Fibroblast of the aortic adventitia (primary cell): Measurements from ENCODE around the gene NIPA2. TPM values are rescaled to one million over a fixed set of nuclear protein-coding genes. Genes with fewer than 3 reads are reported as not detected.

ENCODE experiments used
- DNase-seq: peaks from one replicate; pipeline ENCODE4 v3.0.0-alpha.2; 2010; ENCODE audit warnings: low read depth
- H3K4me3 ChIP-seq: 2 replicates; pipeline ENCODE4 v1.5.1; 2011; ENCODE audit warnings: low read depth, mild to moderate bottlenecking, control low read depth, low read length, moderate library complexity
- total RNA-seq: library from RNA; depleted of rRNA; stranded (reverse); fragments of >200 nt; gene quantifications from 2 replicates; pipeline ENCODE4 v1.2.3, GENCODE V29; 2012; ENCODE audit warnings: low replicate concordance
- TF ChIP-seq, protein P1 (sequence below): IDR thresholded peaks from 2 replicates; pipeline ENCODE4 v1.5.1; 2011; ENCODE audit warnings: mild to moderate bottlenecking, low read length, control low read depth, inconsistent platforms; ENCODE audit not compliant: insufficient read depth

NIPA2 gene
- total RNA-seq, 1 donor: 75.3 TPM

DNA sequence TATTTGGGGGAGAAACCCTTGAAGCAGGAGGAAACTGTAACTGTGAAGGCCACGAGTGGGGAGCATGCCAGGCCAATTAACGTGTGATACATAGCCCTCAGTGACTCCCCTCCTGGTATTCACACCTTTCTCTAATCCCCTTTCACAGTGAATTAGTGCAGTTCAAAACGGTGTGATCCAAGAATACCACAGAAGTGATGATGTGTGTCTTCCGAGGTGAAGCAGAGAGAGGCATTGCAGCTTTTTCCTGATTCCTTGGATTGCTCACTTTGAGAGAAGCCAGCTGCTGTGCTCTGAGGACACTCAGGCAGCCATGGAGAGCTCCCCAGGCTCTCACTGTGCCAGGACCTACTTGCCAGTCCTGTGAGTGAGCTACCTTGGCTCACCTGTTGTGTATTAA lies 17.3 kb downstream of the NIPA2 start:
- TF ChIP-seq, protein P1, sequence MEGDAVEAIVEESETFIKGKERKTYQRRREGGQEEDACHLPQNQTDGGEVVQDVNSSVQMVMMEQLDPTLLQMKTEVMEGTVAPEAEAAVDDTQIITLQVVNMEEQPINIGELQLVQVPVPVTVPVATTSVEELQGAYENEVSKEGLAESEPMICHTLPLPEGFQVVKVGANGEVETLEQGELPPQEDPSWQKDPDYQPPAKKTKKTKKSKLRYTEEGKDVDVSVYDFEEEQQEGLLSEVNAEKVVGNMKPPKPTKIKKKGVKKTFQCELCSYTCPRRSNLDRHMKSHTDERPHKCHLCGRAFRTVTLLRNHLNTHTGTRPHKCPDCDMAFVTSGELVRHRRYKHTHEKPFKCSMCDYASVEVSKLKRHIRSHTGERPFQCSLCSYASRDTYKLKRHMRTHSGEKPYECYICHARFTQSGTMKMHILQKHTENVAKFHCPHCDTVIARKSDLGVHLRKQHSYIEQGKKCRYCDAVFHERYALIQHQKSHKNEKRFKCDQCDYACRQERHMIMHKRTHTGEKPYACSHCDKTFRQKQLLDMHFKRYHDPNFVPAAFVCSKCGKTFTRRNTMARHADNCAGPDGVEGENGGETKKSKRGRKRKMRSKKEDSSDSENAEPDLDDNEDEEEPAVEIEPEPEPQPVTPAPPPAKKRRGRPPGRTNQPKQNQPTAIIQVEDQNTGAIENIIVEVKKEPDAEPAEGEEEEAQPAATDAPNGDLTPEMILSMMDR: no peak
- H3K4me3 ChIP-seq: no peak overlapping the region
- DNase-seq: no peak

DNA sequence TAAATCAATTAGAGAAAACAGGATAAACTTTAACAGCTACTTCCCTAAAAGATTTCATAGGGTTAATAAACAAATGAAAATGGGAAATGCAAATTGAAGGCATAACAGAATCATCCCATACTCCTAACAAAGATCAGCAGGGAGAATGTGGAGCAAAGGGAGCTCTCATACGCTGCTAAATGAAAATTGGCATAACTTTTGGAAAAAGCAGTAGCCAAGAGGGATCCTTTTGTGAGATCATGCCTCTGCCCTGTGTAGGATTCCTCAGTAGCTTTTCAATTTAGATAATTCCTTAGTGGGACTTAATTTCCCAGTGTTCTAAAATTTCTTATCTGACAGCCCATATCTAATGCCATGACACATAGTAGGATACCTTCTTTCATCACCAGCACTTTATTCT lies 18.2 kb downstream of the NIPA2 start:
- no peak overlapping the region for H3K4me3 ChIP-seq
- DNase-seq: no peak
- TF ChIP-seq, protein P1: no peak

DNA sequence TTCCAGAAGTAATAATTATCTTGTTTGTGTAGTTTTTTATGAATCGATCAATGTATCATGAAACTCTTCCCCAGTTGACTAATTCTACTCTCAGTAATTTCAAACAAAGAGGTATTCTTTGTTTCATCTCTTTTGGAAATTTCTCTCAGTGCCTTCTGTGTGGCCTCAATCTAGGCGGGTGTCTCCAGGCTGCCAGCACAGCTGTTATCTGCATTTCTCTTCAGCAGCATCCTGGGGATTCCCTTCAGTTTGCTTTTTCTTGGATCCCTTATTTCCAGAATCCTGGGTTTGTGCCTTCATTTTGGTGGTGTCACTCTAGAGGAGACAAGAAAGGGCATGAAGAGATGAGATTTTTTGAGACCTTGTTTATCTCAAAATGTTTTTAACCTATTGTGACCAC lies 22.7 kb downstream of the NIPA2 start:
- TF ChIP-seq, protein P1: no peak
- H3K4me3 ChIP-seq: no peak overlapping the region
- DNase-seq: no peak

DNA sequence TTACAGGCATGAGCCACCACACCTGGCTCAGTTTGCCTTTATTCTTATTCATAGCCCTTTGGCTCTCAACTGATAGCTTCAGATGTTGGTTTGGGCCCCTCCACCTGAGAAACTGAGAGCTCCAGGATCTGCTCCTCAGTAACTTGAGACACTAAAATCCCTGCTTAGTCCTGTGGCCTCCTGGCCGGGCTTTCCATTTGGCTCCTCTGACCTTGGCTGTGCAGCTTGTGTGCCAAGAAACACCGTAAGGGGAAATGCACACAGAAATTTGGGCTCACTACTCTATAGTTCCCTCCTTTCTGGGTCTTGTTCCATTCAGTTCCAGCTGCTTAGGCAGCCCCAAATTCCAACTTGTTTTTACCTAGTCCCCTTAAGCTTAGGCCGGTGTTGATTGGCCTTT lies 24.9 kb downstream of the NIPA2 start:
- no peak overlapping the region for H3K4me3 ChIP-seq
- DNase-seq: no peak
- TF ChIP-seq, protein P1: no peak

DNA sequence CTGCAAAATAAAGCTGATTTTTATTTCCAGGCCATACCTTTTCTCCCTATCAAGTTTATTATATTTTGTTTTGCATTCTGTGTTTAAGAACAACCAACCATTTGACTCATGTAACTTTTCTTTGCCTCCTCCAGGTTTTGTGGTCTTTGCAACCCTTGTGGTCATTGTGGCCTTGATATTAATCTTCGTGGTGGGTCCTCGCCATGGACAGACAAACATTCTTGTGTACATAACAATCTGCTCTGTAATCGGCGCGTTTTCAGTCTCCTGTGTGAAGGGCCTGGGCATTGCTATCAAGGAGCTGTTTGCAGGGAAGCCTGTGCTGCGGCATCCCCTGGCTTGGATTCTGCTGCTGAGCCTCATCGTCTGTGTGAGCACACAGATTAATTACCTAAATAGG lies 27.6 kb downstream of the NIPA2 start:
- no peak for DNase-seq
- no peak overlapping the region for H3K4me3 ChIP-seq
- TF ChIP-seq, protein P1: no peak

DNA sequence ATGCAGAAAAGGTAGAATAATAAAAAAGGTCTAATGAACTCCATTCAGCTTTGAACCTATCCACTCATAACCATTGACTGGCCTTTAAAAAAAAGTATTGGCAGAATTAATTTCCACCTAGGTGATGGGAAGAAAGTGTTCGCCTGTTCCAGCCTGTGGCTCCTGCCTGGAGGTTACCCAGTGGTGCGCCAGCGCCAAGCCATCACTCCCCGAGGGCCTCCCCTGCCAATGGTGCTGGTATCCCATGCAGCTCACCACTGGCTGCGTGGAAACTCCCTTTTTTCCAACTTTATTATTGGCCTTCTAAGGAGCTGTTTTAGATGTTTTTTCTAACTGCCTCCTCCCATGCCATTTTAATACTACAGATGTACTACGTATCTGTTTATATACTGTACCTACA lies 29.4 kb downstream of the NIPA2 start:
- TF ChIP-seq, protein P1: no peak
- DNase-seq: no peak
- H3K4me3 ChIP-seq: no peak overlapping the region

DNA sequence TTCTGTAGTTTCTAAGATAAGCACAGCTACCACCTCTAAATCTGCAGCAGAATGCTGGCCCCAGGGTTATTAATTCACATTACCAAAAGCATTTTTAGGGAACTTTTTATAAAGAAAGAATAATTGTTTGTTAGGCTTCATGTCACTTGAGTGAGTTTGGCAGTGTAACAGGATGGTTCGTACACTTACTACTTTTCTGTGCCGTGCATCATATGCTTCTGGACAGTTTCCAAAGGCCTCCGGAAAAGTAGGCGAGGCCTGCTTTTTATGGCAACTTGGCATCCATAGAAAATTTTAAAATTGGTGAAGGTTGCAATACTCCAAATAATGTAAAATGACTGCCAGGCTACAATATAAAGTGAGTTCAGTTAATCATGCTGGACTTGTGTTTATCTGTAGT lies 30.0 kb downstream of the NIPA2 start:
- no peak for DNase-seq
- H3K4me3 ChIP-seq: no peak overlapping the region
- TF ChIP-seq, protein P1: no peak
